ENCODE measurements around the gene RASAL2.
A peak's percentile ranks its signal among the peaks of the same experiment; 100 is the strongest.
"Not testable (repeated sequence)": the region's sequence is repeated elsewhere in the genome, so short reads cannot be mapped to it uniquely, and the experiment has no call there.

The RASAL2 gene

GRCh38 chr1:178120520-178121052, 26.7 kb downstream of the RASAL2 start:
- DNase-seq, result not testable (repeated sequence)

- DNase-seq, result no peak
Measured at GRCh38 chr1:178121883-178122282, 28.0 kb downstream of the RASAL2 start.

GRCh38 chr1:178122283-178122682, 28.4 kb downstream of the RASAL2 start:
- DNase-seq, result peak; percentile 38

GRCh38 chr1:178124115-178124514, 30.2 kb downstream of the RASAL2 start:
- peak; percentile 37 for DNase-seq

GRCh38 chr1:178126261-178126660, 32.4 kb downstream of the RASAL2 start:
- DNase-seq, result no peak

GRCh38 chr1:178126741-178127185, 32.9 kb downstream of the RASAL2 start:
- DNase-seq, result peak; percentile 30

- no peak for DNase-seq
Measured at GRCh38 chr1:178127482-178128191, 33.7 kb downstream of the RASAL2 start.

- DNase-seq, result peak; percentile 37
Measured at GRCh38 chr1:178133239-178133989, 39.5 kb downstream of the RASAL2 start.

GRCh38 chr1:178134061-178134460, 40.2 kb downstream of the RASAL2 start:
- DNase-seq, result peak; percentile 78

- no peak for DNase-seq
Measured at GRCh38 chr1:178137238-178137637, 43.3 kb downstream of the RASAL2 start.

- DNase-seq, result no peak
Measured at GRCh38 chr1:178142806-178143205, 48.9 kb downstream of the RASAL2 start.

GRCh38 chr1:178143730-178144690, 50.1 kb downstream of the RASAL2 start:
- DNase-seq, result peak; percentile 44

GRCh38 chr1:178145605-178146004, 51.7 kb downstream of the RASAL2 start:
- DNase-seq, result peak; percentile 44

GRCh38 chr1:178146436-178146835, 52.5 kb downstream of the RASAL2 start:
- DNase-seq, result no peak

- DNase-seq, result no peak
Measured at GRCh38 chr1:178150610-178151009, 56.7 kb downstream of the RASAL2 start.

- peak; percentile 29 for DNase-seq
Measured at GRCh38 chr1:178151831-178152230, 57.9 kb downstream of the RASAL2 start.

- no peak for DNase-seq
Measured at GRCh38 chr1:178155481-178156255, 61.8 kb downstream of the RASAL2 start.

GRCh38 chr1:178160736-178161475, 67.0 kb downstream of the RASAL2 start:
- DNase-seq, result peak; percentile 31

GRCh38 chr1:178161516-178161915, 67.6 kb downstream of the RASAL2 start:
- no peak for DNase-seq

GRCh38 chr1:178165196-178165595, 71.3 kb downstream of the RASAL2 start:
- no peak for DNase-seq

GRCh38 chr1:178166429-178167024, 72.6 kb downstream of the RASAL2 start:
- no peak for DNase-seq
